ENCODE measurements around the gene NKX2-1.

DNA sequence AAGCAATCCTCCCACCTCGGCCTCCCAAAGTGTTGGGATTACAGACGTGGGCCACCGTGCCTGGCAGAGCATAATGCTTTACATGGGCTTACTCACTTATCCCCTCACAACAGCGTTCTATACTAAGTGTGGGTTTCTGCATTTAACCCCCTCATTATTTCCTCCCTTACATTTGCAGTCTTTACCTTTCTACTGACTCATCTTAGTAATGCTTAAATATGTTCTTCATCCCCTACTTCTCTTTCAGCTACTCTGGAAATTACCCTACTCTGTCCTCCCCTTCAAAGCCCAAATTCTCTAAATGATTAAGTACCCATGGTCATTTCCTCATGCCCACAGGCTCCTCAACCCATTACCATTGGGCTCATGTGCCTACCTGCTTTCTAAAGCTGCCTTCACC, 40.7 kb downstream of the NKX2-1 start:
- TF ChIP-seq EZH2 (IDR thresholded peaks at IDR 0.05; ENCODE audit: borderline replicate concordance, low read length) = no peak
- TF ChIP-seq, protein P1, sequence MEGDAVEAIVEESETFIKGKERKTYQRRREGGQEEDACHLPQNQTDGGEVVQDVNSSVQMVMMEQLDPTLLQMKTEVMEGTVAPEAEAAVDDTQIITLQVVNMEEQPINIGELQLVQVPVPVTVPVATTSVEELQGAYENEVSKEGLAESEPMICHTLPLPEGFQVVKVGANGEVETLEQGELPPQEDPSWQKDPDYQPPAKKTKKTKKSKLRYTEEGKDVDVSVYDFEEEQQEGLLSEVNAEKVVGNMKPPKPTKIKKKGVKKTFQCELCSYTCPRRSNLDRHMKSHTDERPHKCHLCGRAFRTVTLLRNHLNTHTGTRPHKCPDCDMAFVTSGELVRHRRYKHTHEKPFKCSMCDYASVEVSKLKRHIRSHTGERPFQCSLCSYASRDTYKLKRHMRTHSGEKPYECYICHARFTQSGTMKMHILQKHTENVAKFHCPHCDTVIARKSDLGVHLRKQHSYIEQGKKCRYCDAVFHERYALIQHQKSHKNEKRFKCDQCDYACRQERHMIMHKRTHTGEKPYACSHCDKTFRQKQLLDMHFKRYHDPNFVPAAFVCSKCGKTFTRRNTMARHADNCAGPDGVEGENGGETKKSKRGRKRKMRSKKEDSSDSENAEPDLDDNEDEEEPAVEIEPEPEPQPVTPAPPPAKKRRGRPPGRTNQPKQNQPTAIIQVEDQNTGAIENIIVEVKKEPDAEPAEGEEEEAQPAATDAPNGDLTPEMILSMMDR (conservative IDR thresholded peaks at IDR 0.05 in 1 of 2, IDR thresholded peaks at IDR 0.05 in 1 of 2; ENCODE audit: extremely low read depth in 1 of 2, insufficient read depth in 1 of 2, low read depth in 1 of 2, low read length in 2 of 2) = no peak
